ENCODE measurements around the gene PSD4. TPM values are rescaled to one million over a fixed set of nuclear protein-coding genes. Genes with fewer than 3 reads are reported as not detected.

The PSD4 gene
- total and polyA plus RNA-seq, 10 of the 15 experiments (the other 5 are each of a cell fraction or from before 2014, with no cell fraction given): 0.68 to 114 (median 35.1) TPM

- Histone ChIP-seq H2AFZ (ENCODE audit: control insufficient read depth, low read depth, low read length) (no peak overlapping the region), H3K9me3 (replicated peaks; ENCODE audit: control insufficient read depth, insufficient read depth, low read length) (no peaks in the 10 kb centered on the region), H3K4me1 (ENCODE audit: control insufficient read depth, insufficient read depth, low read length) (no peaks in the 10 kb centered on the region), H3K79me2 (ENCODE audit: control insufficient read depth, insufficient read depth, low read length) (no peaks in the 10 kb centered on the region), H3K9ac (ENCODE audit: control insufficient read depth, insufficient read depth, low read length) (no peak overlapping the region), H3K36me3 (ENCODE audit: control insufficient read depth in 2 of 2, insufficient read depth in 2 of 2, low read length in 1 of 2) (no peaks in the 10 kb centered on the region), H3K4me2 (ENCODE audit: control insufficient read depth, insufficient read depth) (no peak overlapping the region), H3K27ac (ENCODE audit: control insufficient read depth, insufficient read depth) (no peak overlapping the region), H3K27me3 (replicated peaks in 1 of 2; ENCODE audit: control insufficient read depth in 2 of 2, insufficient read depth in 2 of 2, low read length in 1 of 2) (no peaks in the 10 kb centered on the region; a peak in 1 of 4 replicates), H4K20me1 (ENCODE audit: control insufficient read depth, insufficient read depth) (no peaks in the 10 kb centered on the region), H3K4me3 (no peak overlapping the region)
- FAIRE-seq (no peak), ATAC-seq (no peak), DNase-seq (ENCODE audit: low read depth, low spot score) (no peak)
- in situ Hi-C loops (cut with MboI): no loop called here
- BruUV-seq (replicated peaks): no TSS peak
- RAD21 ChIA-PET (ENCODE audit: unreplicated experiment): no interaction called here
- CTCF ChIA-PET: no interaction called here
- TF ChIP-seq ZZZ3 (IDR thresholded peaks at IDR 0.05; ENCODE audit: control insufficient read depth, insufficient read length, low read depth) (no peak), CBFB (IDR thresholded peaks at IDR 0.05; ENCODE audit: low read depth) (no peak), E2F4 (IDR thresholded peaks at IDR 0.05; ENCODE audit: low read depth, low read length) (no peak), SREBF2 (IDR thresholded peaks at IDR 0.05; ENCODE audit: low read length) (no peak)
- intact Hi-C loops (cut with micrococcal nuclease; ENCODE audit: unreplicated experiment): no loop called here
- WGBS (ENCODE audit: insufficient coverage, insufficient replicate concordance, low lambda C conversion rate, missing lambda C conversion rate): 18% methylated on average over 1 of the region's 1 CpG
- POLR2A ChIA-PET: no interaction called here
- SMC1A ChIA-PET (ENCODE audit: uncharacterized antibody, unreplicated experiment): no interaction called here
Observed at GRCh38 chr2:113223813-113224212, 50.0 kb downstream of the PSD4 start.

DNA sequence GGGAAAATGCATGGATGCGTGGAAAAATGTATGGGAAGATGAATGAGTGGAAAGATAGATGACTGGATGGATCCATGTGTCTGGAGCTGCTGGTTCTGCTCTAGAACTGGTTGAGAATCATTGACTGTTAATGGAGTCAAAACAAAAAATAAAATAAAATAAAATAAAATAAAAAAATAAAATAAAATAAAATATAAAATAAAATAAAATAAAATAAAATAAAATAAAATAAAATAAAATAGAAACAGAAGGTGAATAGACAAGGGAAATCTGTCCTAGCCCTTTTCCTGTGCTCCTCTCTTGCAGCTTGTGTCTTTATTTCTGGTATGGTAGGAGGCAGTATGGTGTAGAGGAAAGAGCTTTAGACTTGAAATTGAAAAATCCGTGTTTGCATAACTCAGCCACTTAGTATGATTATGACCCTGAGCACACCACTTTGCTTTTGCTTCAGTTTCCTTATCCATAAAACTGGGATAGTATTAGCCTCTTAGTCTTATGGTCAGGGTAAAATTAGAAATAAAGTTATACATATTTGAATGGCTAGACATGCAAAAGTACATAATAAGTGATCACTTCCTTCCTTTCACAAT lies 51.0 kb downstream of the PSD4 start:
- Histone ChIP-seq H3K27ac (ENCODE audit: control insufficient read depth, insufficient read depth) (no peak overlapping the region), H2AFZ (ENCODE audit: control insufficient read depth, low read depth, low read length) (no peak overlapping the region), H3K4me2 (ENCODE audit: control insufficient read depth, insufficient read depth) (no peak overlapping the region), H4K20me1 (ENCODE audit: control insufficient read depth, insufficient read depth) (no peaks in the 10 kb centered on the region), H3K4me1 (ENCODE audit: control insufficient read depth, insufficient read depth, low read length) (no peaks in the 10 kb centered on the region), H3K36me3 (ENCODE audit: control insufficient read depth in 2 of 2, insufficient read depth in 2 of 2, low read length in 1 of 2) (no peaks in the 10 kb centered on the region), H3K9me3 (replicated peaks; ENCODE audit: control insufficient read depth, insufficient read depth, low read length) (no peaks in the 10 kb centered on the region), H3K9ac (ENCODE audit: control insufficient read depth, insufficient read depth, low read length) (no peak overlapping the region), H3K79me2 (ENCODE audit: control insufficient read depth, insufficient read depth, low read length) (no peaks in the 10 kb centered on the region), H3K4me3 (no peak overlapping the region), H3K27me3 (replicated peaks in 1 of 2; ENCODE audit: control insufficient read depth in 2 of 2, insufficient read depth in 2 of 2, low read length in 1 of 2) (no peaks in the 10 kb centered on the region; a peak in 1 of 4 replicates)
- BruUV-seq (replicated peaks): no TSS peak
- FAIRE-seq (no peak), ATAC-seq (no peak), DNase-seq (ENCODE audit: low read depth, low spot score) (no peak)
- RAD21 ChIA-PET (ENCODE audit: unreplicated experiment): no interaction called here
- 3% methylated on average over 2 of the region's 2 CpGs for WGBS (ENCODE audit: insufficient coverage, insufficient replicate concordance, low lambda C conversion rate, missing lambda C conversion rate)
- in situ Hi-C loops (cut with MboI) (no loop called here), intact Hi-C loops (cut with micrococcal nuclease; ENCODE audit: unreplicated experiment) (no loop called here)
- no peak for TF ChIP-seq POLR2AphosphoS2 (IDR thresholded peaks at IDR 0.05; ENCODE audit: low read depth, low read length)
- TF ChIP-seq ZNF687 (IDR thresholded peaks at IDR 0.05): no peak
- no peak for TF ChIP-seq SIN3A (IDR thresholded peaks at IDR 0.05; ENCODE audit: low read depth, low read length)
- no peak for TF ChIP-seq POLR2A (IDR thresholded peaks at IDR 0.05; ENCODE audit: low read depth, low read length)
- TF ChIP-seq NKRF (conservative IDR thresholded peaks at IDR 0.05): no peak
- no peak for TF ChIP-seq MYC (IDR thresholded peaks at IDR 0.05; ENCODE audit: insufficient read depth, insufficient read length, insufficient replicate concordance, low read length, severe bottlenecking)
- TF ChIP-seq MEF2A (IDR thresholded peaks at IDR 0.05; ENCODE audit: insufficient read depth, low read depth, low read length): no peak
- POLR2A ChIA-PET: no interaction called here
- SMC1A ChIA-PET (ENCODE audit: uncharacterized antibody, unreplicated experiment): interaction anchor here (0.7 kb wide), 1 partner anchor 566 kb away, joined by 3 read pairs; no protein-coding TSS in a partner anchor
- CTCF ChIA-PET: no interaction called here

All from GM12878 (cell line).